ENCODE results near the gene TBL3. TPM values are rescaled to one million over a fixed set of nuclear protein-coding genes. Genes with fewer than 3 reads are reported as not detected.

The TBL3 gene
- total RNA-seq, 1 donor from 2014 or later, result 26.8 TPM

DNA sequence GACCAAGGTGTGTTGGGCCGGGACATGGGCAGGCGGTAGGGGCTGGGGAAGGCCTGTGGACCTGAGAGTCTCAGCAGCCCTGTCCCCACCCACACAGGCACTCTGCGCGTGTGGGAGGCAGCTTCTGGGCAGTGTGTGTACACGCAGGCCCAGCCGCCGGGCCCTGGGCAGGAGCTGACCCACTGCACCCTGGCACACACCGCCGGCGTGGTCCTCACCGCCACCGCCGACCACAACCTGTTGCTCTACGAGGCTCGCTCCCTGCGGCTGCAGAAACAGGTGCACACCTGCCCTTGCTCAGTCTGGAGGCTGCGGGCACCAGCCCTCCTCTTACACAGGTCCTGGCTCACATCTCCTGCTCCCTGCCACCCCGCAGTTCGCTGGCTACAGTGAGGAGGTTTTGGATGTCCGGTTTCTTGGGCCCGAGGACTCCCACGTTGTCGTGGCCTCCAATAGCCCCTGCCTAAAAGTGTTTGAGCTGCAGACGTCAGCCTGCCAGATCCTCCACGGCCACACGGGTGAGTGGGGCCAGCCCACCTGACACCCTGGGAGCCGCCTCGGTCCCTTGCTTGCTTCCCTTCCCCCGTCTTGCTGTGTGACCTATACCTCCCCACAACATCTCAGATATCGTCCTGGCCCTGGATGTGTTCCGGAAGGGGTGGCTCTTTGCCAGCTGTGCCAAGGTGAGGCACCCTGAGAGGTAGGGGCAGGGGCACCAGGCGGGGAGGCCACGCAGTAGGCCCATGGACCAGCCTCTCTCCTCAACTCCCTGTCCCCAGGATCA, 3.8 kb downstream of the TBL3 start:
- H3K27ac Mint-ChIP-seq (ENCODE audit: unreplicated experiment), result no peak overlapping the region
- H3K4me3 Mint-ChIP-seq (ENCODE audit: unreplicated experiment), result no peak overlapping the region
- no peaks in the 10 kb centered on the region for H3K36me3 Mint-ChIP-seq (ENCODE audit: unreplicated experiment)
- H3K27me3 Mint-ChIP-seq (ENCODE audit: unreplicated experiment), result peaks cover 6% of the 10 kb centered on the region
- H3K4me1 Mint-ChIP-seq (ENCODE audit: low read depth, unreplicated experiment), result peaks cover 2% of the 10 kb centered on the region
- TF ChIP-seq, protein P1, sequence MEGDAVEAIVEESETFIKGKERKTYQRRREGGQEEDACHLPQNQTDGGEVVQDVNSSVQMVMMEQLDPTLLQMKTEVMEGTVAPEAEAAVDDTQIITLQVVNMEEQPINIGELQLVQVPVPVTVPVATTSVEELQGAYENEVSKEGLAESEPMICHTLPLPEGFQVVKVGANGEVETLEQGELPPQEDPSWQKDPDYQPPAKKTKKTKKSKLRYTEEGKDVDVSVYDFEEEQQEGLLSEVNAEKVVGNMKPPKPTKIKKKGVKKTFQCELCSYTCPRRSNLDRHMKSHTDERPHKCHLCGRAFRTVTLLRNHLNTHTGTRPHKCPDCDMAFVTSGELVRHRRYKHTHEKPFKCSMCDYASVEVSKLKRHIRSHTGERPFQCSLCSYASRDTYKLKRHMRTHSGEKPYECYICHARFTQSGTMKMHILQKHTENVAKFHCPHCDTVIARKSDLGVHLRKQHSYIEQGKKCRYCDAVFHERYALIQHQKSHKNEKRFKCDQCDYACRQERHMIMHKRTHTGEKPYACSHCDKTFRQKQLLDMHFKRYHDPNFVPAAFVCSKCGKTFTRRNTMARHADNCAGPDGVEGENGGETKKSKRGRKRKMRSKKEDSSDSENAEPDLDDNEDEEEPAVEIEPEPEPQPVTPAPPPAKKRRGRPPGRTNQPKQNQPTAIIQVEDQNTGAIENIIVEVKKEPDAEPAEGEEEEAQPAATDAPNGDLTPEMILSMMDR (IDR thresholded peaks at IDR 0.05; ENCODE audit: partially characterized antibody, unreplicated experiment), result no peak
- peaks cover 8% of the 10 kb centered on the region for H3K9me3 Mint-ChIP-seq (ENCODE audit: unreplicated experiment)
- DNase-seq, result no peak

DNA sequence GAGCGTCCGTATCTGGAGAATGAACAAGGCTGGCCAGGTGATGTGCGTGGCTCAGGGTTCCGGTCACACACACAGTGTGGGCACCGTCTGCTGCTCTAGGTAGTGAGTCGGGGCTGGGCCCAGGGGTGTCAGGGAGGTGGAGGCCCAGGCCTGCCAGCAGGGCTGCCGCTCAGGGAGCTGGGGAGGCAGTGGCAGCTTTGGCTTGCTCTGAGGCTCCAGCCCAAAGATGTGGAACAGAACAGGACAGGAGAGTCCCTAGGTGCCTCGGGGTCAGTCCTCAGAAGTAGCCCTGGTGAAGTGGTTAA, 4.3 kb downstream of the TBL3 start:
- Mint-ChIP-seq H3K4me3 (ENCODE audit: unreplicated experiment) (no peak overlapping the region), H3K9me3 (ENCODE audit: unreplicated experiment) (peaks cover 8% of the 10 kb centered on the region), H3K27me3 (ENCODE audit: unreplicated experiment) (peaks cover 6% of the 10 kb centered on the region), H3K36me3 (ENCODE audit: unreplicated experiment) (no peaks in the 10 kb centered on the region), H3K4me1 (ENCODE audit: low read depth, unreplicated experiment) (peaks cover 3% of the 10 kb centered on the region), H3K27ac (ENCODE audit: unreplicated experiment) (no peak overlapping the region)
- DNase-seq, result no peak
- TF ChIP-seq, protein P1 (IDR thresholded peaks at IDR 0.05; ENCODE audit: partially characterized antibody, unreplicated experiment), result no peak

DNA sequence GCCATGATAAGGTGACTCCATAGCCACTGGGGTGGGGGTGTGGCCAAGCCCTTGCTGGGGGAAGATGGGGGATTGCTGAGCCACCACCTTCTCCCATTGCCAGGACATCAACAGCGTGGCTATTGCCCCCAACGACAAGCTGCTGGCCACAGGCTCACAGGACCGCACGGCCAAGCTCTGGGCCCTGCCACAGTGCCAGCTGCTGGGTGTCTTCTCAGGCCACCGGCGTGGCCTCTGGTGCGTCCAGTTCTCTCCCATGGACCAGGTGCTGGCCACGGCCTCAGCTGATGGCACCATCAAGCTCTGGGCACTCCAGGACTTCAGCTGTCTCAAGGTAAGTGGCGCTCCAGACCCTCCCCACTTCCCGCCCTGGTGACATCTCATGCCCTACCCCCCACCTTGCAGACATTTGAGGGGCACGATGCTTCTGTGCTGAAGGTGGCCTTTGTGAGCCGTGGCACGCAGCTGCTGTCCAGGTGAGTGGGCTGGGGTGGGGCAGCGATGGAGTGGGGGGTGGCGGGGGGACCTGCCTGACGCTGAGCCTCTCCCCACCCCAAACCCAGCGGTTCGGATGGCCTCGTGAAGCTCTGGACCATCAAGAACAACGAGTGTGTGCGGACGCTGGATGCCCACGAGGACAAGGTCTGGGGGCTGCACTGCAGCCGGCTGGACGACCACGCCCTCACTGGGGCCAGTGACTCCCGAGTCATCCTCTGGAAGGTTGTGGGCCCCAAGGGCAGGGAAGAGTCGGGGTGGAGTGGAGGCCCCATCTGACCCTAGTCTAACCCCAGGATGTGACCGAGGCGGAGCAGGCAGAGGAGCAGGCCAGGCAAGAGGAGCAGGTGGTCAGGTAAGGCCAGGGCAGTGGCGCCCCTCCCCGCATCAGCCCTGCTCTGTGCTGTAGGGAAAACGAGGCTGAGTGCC, 5.4 kb downstream of the TBL3 start:
- peaks cover 2% of the 10 kb centered on the region for H3K9me3 Mint-ChIP-seq (ENCODE audit: unreplicated experiment)
- H3K4me3 Mint-ChIP-seq (ENCODE audit: unreplicated experiment), result no peak overlapping the region
- no peaks in the 10 kb centered on the region for H3K36me3 Mint-ChIP-seq (ENCODE audit: unreplicated experiment)
- H3K27ac Mint-ChIP-seq (ENCODE audit: unreplicated experiment), result no peak overlapping the region
- peaks cover 6% of the 10 kb centered on the region for H3K4me1 Mint-ChIP-seq (ENCODE audit: low read depth, unreplicated experiment)
- TF ChIP-seq, protein P1 (IDR thresholded peaks at IDR 0.05; ENCODE audit: partially characterized antibody, unreplicated experiment), result no peak
- no peak for DNase-seq
- H3K27me3 Mint-ChIP-seq (ENCODE audit: unreplicated experiment), result peaks cover 4% of the 10 kb centered on the region

DNA sequence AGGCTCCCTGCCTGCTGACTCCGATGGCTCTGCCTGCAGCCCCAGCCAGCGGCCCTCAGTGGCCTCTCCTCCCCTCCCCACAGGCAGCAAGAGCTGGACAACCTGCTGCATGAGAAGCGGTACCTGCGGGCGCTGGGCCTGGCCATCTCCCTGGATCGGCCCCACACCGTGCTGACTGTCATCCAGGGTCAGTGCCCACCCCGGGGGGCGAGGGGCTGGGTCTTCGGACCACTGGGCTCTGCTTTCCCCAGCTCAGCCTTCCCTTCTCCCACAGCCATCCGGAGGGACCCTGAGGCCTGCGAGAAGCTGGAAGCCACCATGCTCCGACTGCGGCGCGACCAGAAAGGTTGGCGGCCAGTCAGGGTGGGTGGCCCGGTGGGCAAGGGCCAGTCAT, 6.0 kb downstream of the TBL3 start:
- H3K9me3 Mint-ChIP-seq (ENCODE audit: unreplicated experiment), result peaks cover 2% of the 10 kb centered on the region
- H3K27me3 Mint-ChIP-seq (ENCODE audit: unreplicated experiment), result peaks cover 6% of the 10 kb centered on the region
- no peaks in the 10 kb centered on the region for H3K36me3 Mint-ChIP-seq (ENCODE audit: unreplicated experiment)
- no peak for DNase-seq
- TF ChIP-seq, protein P1 (IDR thresholded peaks at IDR 0.05; ENCODE audit: partially characterized antibody, unreplicated experiment), result no peak
- peaks cover 12% of the 10 kb centered on the region for H3K4me1 Mint-ChIP-seq (ENCODE audit: low read depth, unreplicated experiment)
- H3K4me3 Mint-ChIP-seq (ENCODE audit: unreplicated experiment), result no peak overlapping the region
- no peak overlapping the region for H3K27ac Mint-ChIP-seq (ENCODE audit: unreplicated experiment)
